ENCODE measurements around the gene GNAS-AS1.

The GNAS-AS1 gene

DNA sequence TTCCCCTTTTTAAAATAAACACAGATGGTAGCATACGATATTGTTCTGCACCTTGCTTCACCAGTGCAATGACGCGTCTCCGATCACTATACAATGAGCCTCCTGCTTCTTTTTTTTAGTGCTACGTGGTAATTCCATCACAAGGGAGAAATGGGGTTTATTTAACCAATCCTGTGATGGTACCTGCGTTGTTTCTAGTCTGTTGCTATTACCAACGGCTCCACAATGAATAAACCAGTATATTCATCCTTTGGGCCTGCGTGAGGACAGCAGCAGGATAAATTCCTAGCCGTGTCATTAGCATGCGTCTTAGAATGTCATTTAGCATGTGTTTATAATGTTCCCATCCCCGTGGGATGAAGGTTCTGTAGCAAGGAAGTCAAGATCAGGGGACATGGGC, 42.9 kb downstream of the GNAS-AS1 start:
- DNase-seq: no peak

DNA sequence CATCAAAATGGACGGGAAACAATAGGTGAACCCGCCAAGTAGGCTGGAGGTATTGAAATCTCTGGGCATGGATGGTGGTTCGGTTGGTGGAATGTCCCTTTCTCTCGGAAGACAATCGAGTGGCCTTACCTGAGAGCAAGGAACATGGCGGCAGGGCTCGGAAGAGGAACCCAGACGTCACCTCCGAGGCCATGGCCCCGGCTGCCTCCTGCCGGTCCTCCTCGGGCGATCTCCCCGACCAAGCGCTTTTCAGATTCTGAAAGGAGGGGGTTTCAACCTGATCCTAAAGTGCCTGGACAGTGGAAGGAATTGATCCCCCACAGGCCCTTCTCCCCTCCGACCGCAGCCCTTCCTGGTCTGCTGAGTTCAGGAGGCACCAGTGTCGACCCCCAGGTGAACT, 47.2 kb downstream of the GNAS-AS1 start:
- no peak for DNase-seq

- no peak for DNase-seq
Measured at GRCh38 chr20:58802061-58802460, 48.6 kb downstream of the GNAS-AS1 start.

GRCh38 chr20:58800134-58800871, 50.4 kb downstream of the GNAS-AS1 start:
- DNase-seq: no peak

GRCh38 chr20:58797371-58798338, 53.0 kb downstream of the GNAS-AS1 start:
- no peak for DNase-seq

DNA sequence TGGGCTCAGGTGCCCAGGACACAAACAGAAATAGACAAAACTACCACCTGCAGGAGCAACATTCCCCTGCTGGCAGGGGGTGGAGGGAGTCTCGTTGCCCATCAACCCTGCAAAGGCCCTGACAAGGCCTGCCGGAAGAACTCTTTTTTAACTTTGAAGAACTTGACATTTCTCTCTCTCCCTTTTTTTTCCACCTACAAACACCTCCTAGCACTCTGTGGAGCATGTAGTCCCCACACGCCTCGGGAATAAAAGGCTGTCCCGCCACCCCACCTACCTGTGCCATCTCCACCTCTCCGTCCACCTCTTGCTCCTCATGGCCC, 54.8 kb downstream of the GNAS-AS1 start:
- no peak for DNase-seq

DNA sequence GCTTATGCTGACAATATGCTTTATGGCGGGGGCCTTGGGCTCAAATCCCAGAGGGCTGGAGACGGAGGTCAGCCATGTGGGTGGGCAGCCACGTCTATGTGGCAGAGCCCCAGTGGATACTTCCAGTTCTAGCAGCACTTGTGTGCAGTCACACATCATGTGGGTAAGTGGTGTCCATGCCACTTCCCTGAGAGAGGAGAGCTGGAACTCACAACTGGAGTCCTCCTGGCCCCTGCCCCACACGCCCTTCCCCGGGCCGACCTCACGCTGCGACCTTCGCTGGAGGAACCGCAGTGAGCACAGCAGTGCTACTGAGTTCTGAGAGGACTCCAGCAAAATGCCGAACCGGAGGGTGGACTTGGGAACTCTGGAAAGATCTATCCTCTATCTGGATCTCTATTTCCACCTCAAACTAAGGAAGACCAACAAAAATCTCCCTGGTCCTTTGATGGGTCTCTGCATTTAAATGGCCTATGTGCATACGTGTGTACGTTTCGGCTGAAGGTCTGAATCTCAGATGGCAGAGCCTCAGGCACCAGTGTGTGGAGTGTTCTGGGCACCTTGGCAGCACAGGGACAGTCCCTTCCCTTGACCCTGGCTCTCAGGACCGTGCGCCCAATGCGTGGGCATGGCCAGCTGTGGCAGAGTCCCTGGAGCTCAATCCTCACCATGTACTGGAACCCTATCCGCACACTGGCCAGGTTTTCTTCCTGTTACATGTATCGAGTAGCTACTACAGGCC, 55.4 kb downstream of the GNAS-AS1 start:
- no peak for DNase-seq

- DNase-seq: no peak
Measured at GRCh38 chr20:58794510-58795180, 56.1 kb downstream of the GNAS-AS1 start.

DNA sequence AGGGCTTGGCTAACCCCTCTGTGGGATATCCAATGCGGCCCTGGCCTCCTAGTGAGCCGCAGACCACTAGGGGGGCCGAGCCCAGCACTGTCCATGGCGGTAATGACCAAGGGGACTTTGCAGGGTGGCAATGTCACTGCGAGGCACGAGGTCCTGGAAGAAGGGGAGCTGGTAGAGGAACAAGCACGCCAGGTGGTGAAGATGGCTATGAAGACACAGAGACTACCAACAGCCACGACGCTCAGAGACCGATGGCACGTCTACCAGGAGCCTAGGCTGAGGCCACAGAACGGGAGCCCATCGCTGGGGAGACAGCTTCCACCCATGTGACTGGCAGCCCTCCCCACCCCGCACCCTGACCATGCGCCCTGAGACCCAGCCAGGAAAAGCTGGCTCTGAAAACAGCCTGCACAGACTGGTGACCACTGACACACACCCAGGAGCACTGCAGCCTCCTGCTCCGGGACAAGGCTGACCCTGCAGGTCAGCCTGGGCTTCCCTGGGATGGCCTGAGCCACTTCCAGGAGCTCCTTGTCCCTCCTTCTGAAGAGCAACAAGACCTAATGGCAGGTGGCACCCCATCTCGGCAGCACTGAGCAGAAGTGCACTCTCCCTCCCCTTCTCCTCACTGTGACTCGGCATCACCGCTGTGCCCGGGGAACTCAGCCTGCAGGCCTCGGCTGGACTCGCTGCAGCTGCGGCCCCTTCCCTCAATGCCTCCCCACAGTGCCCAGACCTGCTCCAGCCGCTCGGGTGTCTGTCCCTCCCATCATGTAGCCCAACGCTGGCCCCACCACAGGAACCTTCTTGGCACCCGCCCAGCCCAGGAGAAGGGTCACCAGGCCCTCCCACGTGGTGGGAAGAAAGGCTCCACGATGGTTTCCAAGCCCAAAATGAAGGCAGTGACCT, 56.9 kb downstream of the GNAS-AS1 start:
- DNase-seq: no peak

DNA sequence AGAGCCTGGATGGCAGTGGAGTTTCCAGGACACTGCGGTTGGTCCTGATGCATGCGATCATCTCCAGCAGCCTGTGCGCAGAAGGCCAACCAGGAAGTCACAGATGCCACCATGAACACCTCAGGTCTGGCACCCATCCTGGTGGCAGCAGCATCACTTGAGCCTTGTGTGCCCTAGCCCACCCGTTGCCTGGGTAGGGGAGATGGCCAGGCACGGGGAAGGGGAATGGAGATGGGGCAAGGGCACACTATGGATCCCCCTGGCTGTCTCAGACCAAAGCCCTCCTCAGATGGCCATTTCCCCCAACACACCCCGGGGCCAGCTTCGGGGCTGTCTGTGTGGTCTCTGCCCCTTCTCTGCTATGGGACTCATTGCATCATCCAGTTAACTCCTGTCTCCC, 58.3 kb downstream of the GNAS-AS1 start:
- no peak for DNase-seq

GRCh38 chr20:58791286-58791685, 59.4 kb downstream of the GNAS-AS1 start:
- no peak for DNase-seq

DNA sequence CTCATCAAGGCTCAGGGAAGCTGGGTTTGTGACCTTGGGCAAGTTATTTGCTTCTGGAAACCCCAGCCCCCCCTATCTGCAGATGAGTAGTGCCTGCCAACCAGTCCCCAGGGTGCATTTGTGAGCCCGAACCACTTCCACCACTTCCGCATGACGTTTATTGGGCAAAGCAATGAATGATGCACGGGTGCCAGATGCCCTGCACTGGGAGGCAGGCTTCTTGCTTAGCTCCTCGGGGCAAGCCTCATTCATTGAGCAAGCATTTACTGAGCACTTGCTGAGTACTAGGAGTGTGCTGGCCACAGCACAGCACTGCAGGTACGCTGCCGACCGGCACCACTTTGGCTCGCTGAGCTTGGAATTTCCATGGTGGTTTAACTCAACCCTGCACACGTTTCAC, 60.2 kb downstream of the GNAS-AS1 start:
- DNase-seq: no peak

GRCh38 chr20:58788896-58789544, 61.7 kb downstream of the GNAS-AS1 start:
- DNase-seq: no peak

DNA sequence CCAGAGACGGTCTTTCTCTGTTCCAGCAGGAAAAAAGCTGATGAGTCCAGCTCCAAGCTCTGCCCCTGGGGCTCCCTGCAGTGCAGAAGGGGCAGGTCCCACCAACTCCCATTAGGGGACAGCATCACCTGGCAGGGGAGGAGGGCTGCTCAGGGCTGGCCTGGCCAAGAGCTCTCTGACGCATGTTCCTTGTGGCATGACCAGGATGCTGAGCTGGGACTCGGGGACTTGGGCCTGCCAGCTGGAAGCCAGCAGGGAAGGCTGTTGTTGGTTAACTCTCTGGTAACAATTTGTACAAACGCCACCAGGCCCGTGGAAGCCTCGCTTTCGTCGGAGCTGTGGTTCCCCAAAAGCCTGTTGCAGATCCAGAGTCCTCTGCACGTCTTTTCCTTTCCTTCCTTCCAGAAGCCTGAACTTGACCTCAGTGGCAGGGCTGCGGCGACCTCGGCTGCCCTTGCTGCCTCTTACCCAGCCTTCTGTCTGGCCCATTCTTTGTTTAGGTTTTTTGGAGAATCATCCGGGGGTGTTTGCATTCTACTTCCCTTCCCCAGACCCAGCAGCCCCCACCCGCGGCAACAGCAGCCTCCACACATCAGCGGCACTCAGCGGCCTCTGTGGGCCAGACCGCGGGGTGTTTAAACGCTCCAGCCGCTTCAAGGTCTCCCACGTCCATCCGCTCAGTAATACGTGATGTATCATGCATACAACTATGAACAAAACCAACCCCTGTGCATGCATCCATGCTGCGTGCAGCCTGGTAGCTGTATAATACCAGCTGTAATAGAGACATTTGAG, 63.3 kb downstream of the GNAS-AS1 start:
- DNase-seq: no peak

DNA sequence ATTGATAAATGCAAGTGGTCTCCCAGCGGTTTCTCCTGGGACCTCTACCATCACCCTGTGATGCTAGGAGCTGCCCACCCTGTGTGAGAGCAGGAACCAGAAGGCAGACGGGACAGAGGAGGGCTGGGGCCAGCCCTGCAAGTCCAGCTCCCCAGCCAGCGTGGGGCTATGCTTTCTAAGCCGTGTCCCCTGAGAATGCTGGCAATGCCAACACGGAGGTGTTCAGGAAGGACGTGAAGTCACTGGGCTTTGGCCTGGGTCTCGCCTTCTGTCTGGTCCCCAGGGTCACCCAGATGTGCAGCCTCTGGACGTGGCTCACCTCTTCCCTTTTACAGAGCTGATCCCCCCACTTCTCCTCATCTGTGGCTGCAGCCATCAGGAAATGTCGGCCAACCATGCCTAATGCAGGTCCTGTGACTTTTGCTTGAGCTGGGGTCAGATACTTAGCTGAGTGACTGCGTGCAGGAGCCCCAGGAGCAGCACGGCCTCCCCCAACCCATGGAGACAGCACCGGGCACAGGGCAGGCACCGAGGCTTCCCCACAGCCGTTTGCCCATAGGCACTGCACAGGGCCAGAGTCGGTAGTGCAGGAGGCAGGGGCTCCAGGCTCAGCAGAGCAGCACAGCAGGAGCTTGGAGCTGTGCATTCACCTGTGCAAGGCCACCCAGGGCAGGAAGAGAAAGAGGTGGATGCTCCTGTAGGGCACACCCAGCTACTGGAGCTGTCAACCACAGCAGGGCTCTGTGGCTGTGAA, 66.2 kb downstream of the GNAS-AS1 start:
- DNase-seq: no peak

DNA sequence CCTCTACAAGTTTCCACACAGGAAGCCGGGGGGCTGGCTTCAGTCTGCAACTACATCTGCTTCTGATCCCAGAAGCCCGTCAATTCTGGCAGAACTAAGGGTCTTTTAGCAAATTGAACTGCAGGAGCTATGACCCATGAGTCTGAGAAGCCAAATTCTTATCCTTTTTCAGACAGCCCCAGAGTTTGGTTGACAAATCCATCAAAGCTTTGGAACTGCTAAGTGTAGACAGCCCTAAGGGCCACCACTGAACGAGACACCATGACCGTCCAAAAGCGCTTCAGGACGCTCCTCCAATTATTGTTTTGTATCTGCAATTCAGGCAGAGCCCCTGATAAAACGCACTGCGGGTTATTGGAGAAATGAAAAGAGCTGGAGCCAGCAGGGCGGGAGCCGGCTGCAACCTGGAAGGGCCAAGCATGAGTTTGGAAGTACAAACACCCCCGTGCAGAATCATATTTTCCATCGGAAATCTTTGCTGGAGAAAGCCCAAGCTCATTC, 67.1 kb downstream of the GNAS-AS1 start:
- DNase-seq: no peak

GRCh38 chr20:58781138-58781537, 69.6 kb downstream of the GNAS-AS1 start:
- no peak for DNase-seq

GRCh38 chr20:58778760-58779159, 71.9 kb downstream of the GNAS-AS1 start:
- DNase-seq: no peak

- DNase-seq: no peak
Measured at GRCh38 chr20:58777657-58778056, 73.0 kb downstream of the GNAS-AS1 start.

All from NCI-H1694 (cell line).